ENCODE results near the gene ANKRD50.
A peak's percentile ranks its signal among the peaks of the same experiment; 100 is the strongest.

GRCh38 chr4:124631760-124632159, 80.8 kb downstream of the ANKRD50 start:
- TF ChIP-seq, protein P1, sequence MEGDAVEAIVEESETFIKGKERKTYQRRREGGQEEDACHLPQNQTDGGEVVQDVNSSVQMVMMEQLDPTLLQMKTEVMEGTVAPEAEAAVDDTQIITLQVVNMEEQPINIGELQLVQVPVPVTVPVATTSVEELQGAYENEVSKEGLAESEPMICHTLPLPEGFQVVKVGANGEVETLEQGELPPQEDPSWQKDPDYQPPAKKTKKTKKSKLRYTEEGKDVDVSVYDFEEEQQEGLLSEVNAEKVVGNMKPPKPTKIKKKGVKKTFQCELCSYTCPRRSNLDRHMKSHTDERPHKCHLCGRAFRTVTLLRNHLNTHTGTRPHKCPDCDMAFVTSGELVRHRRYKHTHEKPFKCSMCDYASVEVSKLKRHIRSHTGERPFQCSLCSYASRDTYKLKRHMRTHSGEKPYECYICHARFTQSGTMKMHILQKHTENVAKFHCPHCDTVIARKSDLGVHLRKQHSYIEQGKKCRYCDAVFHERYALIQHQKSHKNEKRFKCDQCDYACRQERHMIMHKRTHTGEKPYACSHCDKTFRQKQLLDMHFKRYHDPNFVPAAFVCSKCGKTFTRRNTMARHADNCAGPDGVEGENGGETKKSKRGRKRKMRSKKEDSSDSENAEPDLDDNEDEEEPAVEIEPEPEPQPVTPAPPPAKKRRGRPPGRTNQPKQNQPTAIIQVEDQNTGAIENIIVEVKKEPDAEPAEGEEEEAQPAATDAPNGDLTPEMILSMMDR (IDR thresholded peaks at IDR 0.05): no peak
- TF ChIP-seq POLR2AphosphoS5 (IDR thresholded peaks at IDR 0.05; ENCODE audit: insufficient read depth in 1 of 2, low read depth in 1 of 2): peak in 1 of 2 donors; percentile 10
- no peak for TF ChIP-seq POLR2A (IDR thresholded peaks at IDR 0.05)

Data from vagina (tissue), 2 donors.